ENCODE results near the gene NKAIN1.
"Not testable (repeated sequence)": the region's sequence is repeated elsewhere in the genome, so short reads cannot be mapped to it uniquely, and the experiment has no call there.

NKAIN1 gene

GRCh38 chr1:31154632-31155215 lies 85.0 kb downstream of the NKAIN1 start:
- in situ Hi-C loops (cut with MboI; ENCODE audit: low sequenced_read_pairs): no loop called here

- in situ Hi-C loops (cut with MboI; ENCODE audit: low sequenced_read_pairs): no loop called here
Measured at GRCh38 chr1:31154000-31154631, 85.6 kb downstream of the NKAIN1 start.

- in situ Hi-C loops (cut with MboI; ENCODE audit: low sequenced_read_pairs): no loop called here
Measured at GRCh38 chr1:31153423-31153822, 86.3 kb downstream of the NKAIN1 start.

GRCh38 chr1:31152181-31152795 lies 87.4 kb downstream of the NKAIN1 start:
- in situ Hi-C loops (cut with MboI; ENCODE audit: low sequenced_read_pairs): no loop called here

GRCh38 chr1:31151402-31151801 lies 88.3 kb downstream of the NKAIN1 start:
- in situ Hi-C loops (cut with MboI; ENCODE audit: low sequenced_read_pairs): no loop called here

GRCh38 chr1:31148409-31148808 lies 91.3 kb downstream of the NKAIN1 start:
- in situ Hi-C loops (cut with MboI; ENCODE audit: low sequenced_read_pairs): no loop called here

- in situ Hi-C loops (cut with MboI; ENCODE audit: low sequenced_read_pairs): no loop called here
Measured at GRCh38 chr1:31145648-31146047, 94.0 kb downstream of the NKAIN1 start.

GRCh38 chr1:31144442-31144841 lies 95.2 kb downstream of the NKAIN1 start:
- in situ Hi-C loops (cut with MboI; ENCODE audit: low sequenced_read_pairs): no loop called here

GRCh38 chr1:31143455-31143854 lies 96.2 kb downstream of the NKAIN1 start:
- in situ Hi-C loops (cut with MboI; ENCODE audit: low sequenced_read_pairs): no loop called here

GRCh38 chr1:31142406-31142805 lies 97.3 kb downstream of the NKAIN1 start:
- in situ Hi-C loops (cut with MboI; ENCODE audit: low sequenced_read_pairs): no loop called here

GRCh38 chr1:31140299-31140698 lies 99.4 kb downstream of the NKAIN1 start:
- in situ Hi-C loops (cut with MboI; ENCODE audit: low sequenced_read_pairs): no loop called here

- in situ Hi-C loops (cut with MboI; ENCODE audit: low sequenced_read_pairs): not testable (repeated sequence)
Measured at GRCh38 chr1:31138797-31139521, 100.7 kb downstream of the NKAIN1 start.

GRCh38 chr1:31137873-31138272 lies 101.8 kb downstream of the NKAIN1 start:
- in situ Hi-C loops (cut with MboI; ENCODE audit: low sequenced_read_pairs): not testable (repeated sequence)

- in situ Hi-C loops (cut with MboI; ENCODE audit: low sequenced_read_pairs): no loop called here
Measured at GRCh38 chr1:31135973-31136600, 103.6 kb downstream of the NKAIN1 start.

GRCh38 chr1:31133368-31133767 lies 106.3 kb downstream of the NKAIN1 start:
- in situ Hi-C loops (cut with MboI; ENCODE audit: low sequenced_read_pairs): no loop called here
